ENCODE data around the gene TCL1A.

TCL1A gene

GRCh38 chr14:95711476-95712176, 2.3 kb downstream of the TCL1A start:
- intact Hi-C loops (cut with DNase I), result no loop called here
- no peak for DNase-seq

GRCh38 chr14:95710106-95710505, 3.8 kb downstream of the TCL1A start:
- intact Hi-C loops (cut with DNase I), result no loop called here
- no peak for DNase-seq

- intact Hi-C loops (cut with DNase I), result no loop called here
- no peak for DNase-seq
Measured at GRCh38 chr14:95707327-95707726, 6.6 kb downstream of the TCL1A start.

- DNase-seq, result no peak
- intact Hi-C loops (cut with DNase I), result no loop called here
Measured at GRCh38 chr14:95705518-95705917, 8.4 kb downstream of the TCL1A start.

- intact Hi-C loops (cut with DNase I), result no loop called here
- DNase-seq, result no peak
Measured at GRCh38 chr14:95703805-95704204, 10.1 kb downstream of the TCL1A start.

- intact Hi-C loops (cut with DNase I), result no loop called here
- no peak for DNase-seq
Measured at GRCh38 chr14:95703341-95703740, 10.6 kb downstream of the TCL1A start.

- intact Hi-C loops (cut with DNase I), result no loop called here
- DNase-seq, result no peak
Measured at GRCh38 chr14:95701846-95702221, 12.1 kb downstream of the TCL1A start.

GRCh38 chr14:95700221-95700976, 13.5 kb downstream of the TCL1A start:
- intact Hi-C loops (cut with DNase I), result no loop called here

GRCh38 chr14:95699412-95699811, 14.5 kb downstream of the TCL1A start:
- intact Hi-C loops (cut with DNase I), result no loop called here

More at GRCh38 chr14:95700221-95700976, 13.5 kb downstream of the TCL1A start:
- peak in 1 of 42 donors; percentile 27 for DNase-seq

GRCh38 chr14:95698287-95698686, 15.6 kb downstream of the TCL1A start:
- intact Hi-C loops (cut with DNase I), result no loop called here
- no peak for DNase-seq

More at GRCh38 chr14:95699412-95699811, 14.5 kb downstream of the TCL1A start:
- peak in 1 of 42 donors; percentile 24 for DNase-seq

- DNase-seq, result peak in 1 of 42 donors; percentile 25
- intact Hi-C loops (cut with DNase I), result no loop called here
Measured at GRCh38 chr14:95697764-95698163, 16.2 kb downstream of the TCL1A start.

GRCh38 chr14:95696741-95697140, 17.2 kb downstream of the TCL1A start:
- peak in 1 of 42 donors; percentile 14 for DNase-seq
- intact Hi-C loops (cut with DNase I), result no loop called here

- intact Hi-C loops (cut with DNase I), result no loop called here
Measured at GRCh38 chr14:95695913-95696312, 18.0 kb downstream of the TCL1A start.

GRCh38 chr14:95695051-95695450, 18.9 kb downstream of the TCL1A start:
- no peak for DNase-seq
- intact Hi-C loops (cut with DNase I), result no loop called here

More at GRCh38 chr14:95695913-95696312, 18.0 kb downstream of the TCL1A start:
- DNase-seq, result peak in 1 of 42 donors; percentile 2

GRCh38 chr14:95692109-95692508, 21.8 kb downstream of the TCL1A start:
- intact Hi-C loops (cut with DNase I), result no loop called here
- DNase-seq, result no peak

GRCh38 chr14:95691591-95691990, 22.3 kb downstream of the TCL1A start:
- intact Hi-C loops (cut with DNase I), result no loop called here
- no peak for DNase-seq

GRCh38 chr14:95690815-95691214, 23.1 kb downstream of the TCL1A start:
- intact Hi-C loops (cut with DNase I), result no loop called here
- no peak for DNase-seq

GRCh38 chr14:95689441-95689840, 24.5 kb downstream of the TCL1A start:
- no peak for DNase-seq
- intact Hi-C loops (cut with DNase I), result no loop called here

- intact Hi-C loops (cut with DNase I), result no loop called here
- peak in 1 of 42 donors; percentile 9 for DNase-seq
Measured at GRCh38 chr14:95686935-95687334, 27.0 kb downstream of the TCL1A start.
